GM12801 (cell line): ENCODE data around the gene TMEM234.

Source experiments
- CTCF ChIP-seq: IDR thresholded peaks from one replicate; pipeline ENCODE4 v1.5.1; 2011; ENCODE audit warnings: control low read depth; ENCODE audit not compliant: insufficient read length; ENCODE audit errors: extremely low read depth

The TMEM234 gene

GRCh38 chr1:32184650-32185049 lies 37.5 kb downstream of the TMEM234 start:
- TF ChIP-seq CTCF = no peak

GRCh38 chr1:32182060-32182459 lies 40.1 kb downstream of the TMEM234 start:
- TF ChIP-seq CTCF = no peak

- TF ChIP-seq CTCF = no peak
Measured at GRCh38 chr1:32181563-32181962, 40.6 kb downstream of the TMEM234 start.

- TF ChIP-seq CTCF = no peak
Measured at GRCh38 chr1:32181065-32181464, 41.1 kb downstream of the TMEM234 start.

- TF ChIP-seq CTCF = no peak
Measured at GRCh38 chr1:32180186-32181060, 41.7 kb downstream of the TMEM234 start.

- TF ChIP-seq CTCF = no peak
Measured at GRCh38 chr1:32179443-32180185, 42.5 kb downstream of the TMEM234 start, which contains the start of gene TXLNA. Gene TXLNA, plus strand, starts transcription at chr1:32179675. Its CDS starts 671 bp downstream, at chr1:32180346.

GRCh38 chr1:32179193-32179442 lies 43.0 kb downstream of the TMEM234 start:
- no peak for TF ChIP-seq CTCF
